ENCODE data around the gene CADM1.

DNA sequence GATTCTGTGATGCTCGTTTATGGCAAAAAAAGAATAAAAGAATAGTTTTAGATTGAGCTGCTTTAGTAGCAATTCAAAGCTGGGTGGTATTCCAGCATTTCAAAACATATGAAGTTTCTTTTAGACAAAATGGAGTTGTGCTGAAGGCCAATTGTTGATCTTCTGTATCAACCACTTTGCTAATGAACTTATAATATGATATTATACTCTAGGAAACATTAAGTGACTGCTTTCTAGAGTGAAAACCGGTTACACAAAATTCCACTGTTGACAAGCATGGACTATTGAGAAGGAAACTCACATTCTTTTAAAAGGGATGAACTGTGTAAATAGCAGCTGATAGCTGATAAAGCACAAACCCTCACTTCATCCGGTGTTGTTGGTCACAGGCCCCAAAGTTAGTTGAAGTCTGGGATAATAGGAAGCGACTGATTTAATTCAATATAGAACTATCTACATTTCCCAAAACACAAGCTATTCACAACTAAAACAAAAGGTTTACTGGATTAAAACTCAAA, 255.1 kb downstream of the CADM1 start:
- TF ChIP-seq EZH2 (IDR thresholded peaks at IDR 0.05; ENCODE audit: borderline replicate concordance, low read depth, low read length, poor library complexity, severe bottlenecking): no peak
- TF ChIP-seq, protein P1, sequence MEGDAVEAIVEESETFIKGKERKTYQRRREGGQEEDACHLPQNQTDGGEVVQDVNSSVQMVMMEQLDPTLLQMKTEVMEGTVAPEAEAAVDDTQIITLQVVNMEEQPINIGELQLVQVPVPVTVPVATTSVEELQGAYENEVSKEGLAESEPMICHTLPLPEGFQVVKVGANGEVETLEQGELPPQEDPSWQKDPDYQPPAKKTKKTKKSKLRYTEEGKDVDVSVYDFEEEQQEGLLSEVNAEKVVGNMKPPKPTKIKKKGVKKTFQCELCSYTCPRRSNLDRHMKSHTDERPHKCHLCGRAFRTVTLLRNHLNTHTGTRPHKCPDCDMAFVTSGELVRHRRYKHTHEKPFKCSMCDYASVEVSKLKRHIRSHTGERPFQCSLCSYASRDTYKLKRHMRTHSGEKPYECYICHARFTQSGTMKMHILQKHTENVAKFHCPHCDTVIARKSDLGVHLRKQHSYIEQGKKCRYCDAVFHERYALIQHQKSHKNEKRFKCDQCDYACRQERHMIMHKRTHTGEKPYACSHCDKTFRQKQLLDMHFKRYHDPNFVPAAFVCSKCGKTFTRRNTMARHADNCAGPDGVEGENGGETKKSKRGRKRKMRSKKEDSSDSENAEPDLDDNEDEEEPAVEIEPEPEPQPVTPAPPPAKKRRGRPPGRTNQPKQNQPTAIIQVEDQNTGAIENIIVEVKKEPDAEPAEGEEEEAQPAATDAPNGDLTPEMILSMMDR (conservative IDR thresholded peaks at IDR 0.05; ENCODE audit: low read depth, low read length): no peak
